Measurements from ENCODE around the gene MICOS13. TPM values are rescaled to one million over a fixed set of nuclear protein-coding genes. Genes with fewer than 3 reads are reported as not detected.

MICOS13 gene
- total RNA-seq, 1 experiment from 2014 or later, result 81.0 TPM

- DNase-seq (ENCODE audit: low spot score), result no peak
Measured at GRCh38 chr19:5628461-5628860, 51.9 kb downstream of the MICOS13 start.

Other genes starting within 250 kb of the MICOS13 start
- not detected in 2 replicates for gene ZNRF4, start 225.1 kb downstream of the MICOS13 start, total RNA-seq (2014; rRNA removed; shearing (Covaris generic))
- gene TINCR, start 112.6 kb downstream of the MICOS13 start, total RNA-seq (2014; rRNA removed; shearing (Covaris generic)), result 0.50 and 1.8 TPM in 2 replicates
- 18.5 and 22.4 TPM in 2 replicates for gene SAFB2, start 57.7 kb downstream of the MICOS13 start, total RNA-seq (2014; rRNA removed; shearing (Covaris generic))
- 25.7 and 31.5 TPM in 2 replicates for gene SAFB, start 57.4 kb downstream of the MICOS13 start, total RNA-seq (2014; rRNA removed; shearing (Covaris generic))
- gene HSD11B1L, start 511 bp upstream of the MICOS13 start, total RNA-seq (2014; rRNA removed; shearing (Covaris generic)), result 24.1 and 58.4 TPM in 2 replicates
- gene RPL36, start 9.8 kb upstream of the MICOS13 start, total RNA-seq (2014; rRNA removed; shearing (Covaris generic)), result 782 and 864 TPM in 2 replicates
- gene LONP1, start 39.6 kb upstream of the MICOS13 start, total RNA-seq (2014; rRNA removed; shearing (Covaris generic)), result 120 and 153 TPM in 2 replicates
- not detected in 2 replicates for gene CATSPERD, start 40.1 kb upstream of the MICOS13 start, total RNA-seq (2014; rRNA removed; shearing (Covaris generic))
- gene PRR22, start 104.2 kb upstream of the MICOS13 start, total RNA-seq (2014; rRNA removed; shearing (Covaris generic)), result 0.41 and 2.0 TPM in 2 replicates
- gene DUS3L, start 110.6 kb upstream of the MICOS13 start, total RNA-seq (2014; rRNA removed; shearing (Covaris generic)), result 56.0 and 76.7 TPM in 2 replicates
- 1.4 TPM in 1 of 2 replicates, not detected in the other for gene NRTN, start 124.6 kb upstream of the MICOS13 start, total RNA-seq (2014; rRNA removed; shearing (Covaris generic))
- gene FUT6, start 159.2 kb upstream of the MICOS13 start, total RNA-seq (2014; rRNA removed; shearing (Covaris generic)), result not detected in 2 replicates
- not detected in 2 replicates for gene FUT3, start 170.9 kb upstream of the MICOS13 start, total RNA-seq (2014; rRNA removed; shearing (Covaris generic))
- gene FUT5, start 190.0 kb upstream of the MICOS13 start, total RNA-seq (2014; rRNA removed; shearing (Covaris generic)), result not detected in 2 replicates
- 208 and 242 TPM in 2 replicates for gene NDUFA11, start 223.3 kb upstream of the MICOS13 start, total RNA-seq (2014; rRNA removed; shearing (Covaris generic))
- gene VMAC, start 224.4 kb upstream of the MICOS13 start, total RNA-seq (2014; rRNA removed; shearing (Covaris generic)), result 3.0 and 3.2 TPM in 2 replicates
- gene CAPS, start 233.7 kb upstream of the MICOS13 start, total RNA-seq (2014; rRNA removed; shearing (Covaris generic)), result 12.0 and 15.0 TPM in 2 replicates